Osteocyte (in vitro differentiated cells): ENCODE measurements around the gene HAUS3. TPM values are rescaled to one million over a fixed set of nuclear protein-coding genes. Genes with fewer than 3 reads are reported as not detected.

ENCODE experiments used
- DNase-seq: peaks from one replicate; pipeline ENCODE4 v3.0.0; 2021; ENCODE audit warnings: mixed read lengths; ENCODE audit not compliant: unreplicated experiment; ENCODE audit errors: extremely low spot score
- H3K27ac Mint-ChIP-seq: one replicate; pipeline ENCODE4 v1.8.0; 2021; ENCODE audit warnings: mild to moderate bottlenecking, mixed read lengths; ENCODE audit not compliant: unreplicated experiment
- H3K27me3 Mint-ChIP-seq: one replicate; pipeline ENCODE4 v1.8.0; 2021; ENCODE audit warnings: mixed read lengths; ENCODE audit not compliant: unreplicated experiment
- H3K36me3 Mint-ChIP-seq: one replicate; pipeline ENCODE4 v1.8.0; 2021; ENCODE audit warnings: mixed read lengths; ENCODE audit not compliant: unreplicated experiment
- H3K4me1 Mint-ChIP-seq: one replicate; pipeline ENCODE4 v1.8.0; 2021; ENCODE audit warnings: mixed read lengths; ENCODE audit not compliant: unreplicated experiment
- H3K4me3 Mint-ChIP-seq: one replicate; pipeline ENCODE4 v1.8.0; 2021; ENCODE audit warnings: mild to moderate bottlenecking, moderate library complexity, mixed read lengths; ENCODE audit not compliant: unreplicated experiment
- H3K9me3 Mint-ChIP-seq: one replicate; pipeline ENCODE4 v1.8.0; 2021; ENCODE audit warnings: mixed read lengths; ENCODE audit not compliant: unreplicated experiment
- CTCF ChIP-seq: fragments of 200-600 bp; sonication (generic); IDR thresholded peaks from 2 replicates; pipeline ENCODE4 v1.5.0; 2021; ENCODE audit warnings: antibody characterized with exemption, mild to moderate bottlenecking, moderate library complexity
- total RNA-seq: library from RNA; stranded (reverse); gene quantifications from 2 replicates; pipeline ENCODE4 v1.2.1, GENCODE V29; 2021

Gene HAUS3
- total RNA-seq, 1 donor from 2014 or later: 10.2 TPM

GRCh38 chr4:2247128-2248043, 5.5 kb upstream of the HAUS3 start:
- Mint-ChIP-seq H3K9me3 (no peaks in the 10 kb centered on the region), H3K36me3 (peaks cover 10% of the 10 kb centered on the region), H3K4me3 (no peak overlapping the region), H3K27ac (no peak overlapping the region), H3K4me1 (peaks cover 24% of the 10 kb centered on the region), H3K27me3 (no peaks in the 10 kb centered on the region)
- TF ChIP-seq CTCF: no peak
- DNase-seq: peak; percentile 82

- no peaks in the 10 kb centered on the region for H3K9me3 Mint-ChIP-seq
- H3K36me3 Mint-ChIP-seq: peaks cover 7% of the 10 kb centered on the region
- DNase-seq: peak; percentile 80
- no peaks in the 10 kb centered on the region for H3K27me3 Mint-ChIP-seq
- H3K27ac Mint-ChIP-seq: no peak overlapping the region
- TF ChIP-seq CTCF: no peak
- no peak overlapping the region for H3K4me3 Mint-ChIP-seq
- H3K4me1 Mint-ChIP-seq: peaks cover 24% of the 10 kb centered on the region
These were observed 4.6 kb upstream of the HAUS3 start for GRCh38 chr4:2246384-2247127.

GRCh38 chr4:2245787-2246275, 3.9 kb upstream of the HAUS3 start:
- Mint-ChIP-seq H3K4me3 (no peak overlapping the region), H3K27ac (peak overlapping the region; percentile 59), H3K36me3 (peaks cover 7% of the 10 kb centered on the region), H3K27me3 (no peaks in the 10 kb centered on the region), H3K4me1 (peaks cover 27% of the 10 kb centered on the region), H3K9me3 (no peaks in the 10 kb centered on the region)
- DNase-seq: no peak
- no peak for TF ChIP-seq CTCF

- no peak for TF ChIP-seq CTCF
- no peaks in the 10 kb centered on the region for H3K27me3 Mint-ChIP-seq
- H3K27ac Mint-ChIP-seq: peak overlapping the region; percentile 59
- H3K36me3 Mint-ChIP-seq: peaks cover 7% of the 10 kb centered on the region
- peaks cover 33% of the 10 kb centered on the region for H3K4me1 Mint-ChIP-seq
- DNase-seq: no peak
- no peaks in the 10 kb centered on the region for H3K9me3 Mint-ChIP-seq
- H3K4me3 Mint-ChIP-seq: no peak overlapping the region
These were observed 3.3 kb upstream of the HAUS3 start for GRCh38 chr4:2245057-2245786.
